Body of pancreas (tissue), 4 donors: Measurements from ENCODE around the gene CUEDC2. TPM values are rescaled to one million over a fixed set of nuclear protein-coding genes. Genes with fewer than 3 reads are reported as not detected.

ENCODE experiments used
- ATAC-seq: fragments of 150-250 bp; one replicate; pipeline ENCODE4 v1.9.1; 2016
- DNase-seq, 4 donors: peaks; one replicate each; pipeline ENCODE4 v3.0.0-alpha.2; 2019
- H3K27ac ChIP-seq, 4 donors: fragments of 200-600 bp; sonication (generic); 1 replicate in 3 of 4; 2 replicates in 1 of 4; pipeline versions ENCODE4 v1.5.1 to v1.6.1; 2016 to 2019; ENCODE audit warnings: mild to moderate bottlenecking in 1 of 4, mixed read lengths in 1 of 4, moderate library complexity in 1 of 4
- H3K27me3 ChIP-seq, 2 donors: fragments of 200-600 bp; sonication (generic); one replicate each; pipeline ENCODE4 v1.6.0; 2016; ENCODE audit warnings: mild to moderate bottlenecking in 1 of 2
- H3K36me3 ChIP-seq, 2 donors: fragments of 200-600 bp; sonication (generic); replicated peaks in 1 of 2; 2 replicates each; pipeline ENCODE4 v1.5.1; 2016; ENCODE audit warnings: low read depth in 2 of 2; ENCODE audit not compliant: insufficient read depth in 1 of 2
- H3K4me1 ChIP-seq: fragments of 200-600 bp; sonication (generic); one replicate; pipeline ENCODE4 v1.6.0; 2016
- H3K4me3 ChIP-seq, 2 donors: fragments of 200-600 bp; sonication (generic); 1 replicate in 1 of 2; 2 replicates in 1 of 2; pipeline ENCODE4 v1.5.1; 2016 to 2019
- H3K9me3 ChIP-seq, 3 donors: fragments of 200-600 bp; sonication (generic); 1 replicate in 2 of 3; 2 replicates in 1 of 3; pipeline ENCODE4 v1.5.1; 2016
- CTCF ChIP-seq, 7 experiments: fragments of 450-650 bp in 4 of 7; fragments of 200-600 bp in 3 of 7; sonication (generic) in 3 of 7; IDR thresholded peaks; one replicate each; pipeline ENCODE4 v1.5.1; 2016 to 2019; ENCODE audit warnings: antibody characterized with exemption in 7 of 7
- POLR2A ChIP-seq, 3 donors: fragments of 450-650 bp; IDR thresholded peaks; one replicate each; pipeline ENCODE4 v1.6.1; 2016; ENCODE audit warnings: antibody characterized with exemption in 3 of 3, mild to moderate bottlenecking in 2 of 3
- whole genome bisulfite sequencing, 2 donors: methylation state at CpG; one replicate each; pipeline ENCODE4 v1.1.5; 2017; 5-methylcytosine and 5-hydroxymethylcytosine counted together
- intact Hi-C: fragments of 100-400 bp; cut with DNase I; formaldehyde crosslinking; loops from one replicate; pipeline ENCODE4 v1.15.1; 2023
- total RNA-seq, 2 donors: library from RNA; depleted of rRNA; stranded (reverse); fragments of >200 nt; gene quantifications; one replicate each; pipeline ENCODE4 v1.1.0, GENCODE V29; 2016

Gene CUEDC2
- total RNA-seq, 2 donors from 2014 or later: 30.3 to 35.5 TPM

GRCh38 chr10:102467971-102468438 is 35.6 kb upstream of the CUEDC2 start:
- peak; percentile 36 to 66 (median 48) for DNase-seq
- intact Hi-C loops: no loop called here
- Histone ChIP-seq H3K27ac (peak overlapping the region in 1 of 4 donors; percentile 12), H3K27me3 (no peaks in the 10 kb centered on the region), H3K4me1 (peaks cover 4% of the 10 kb centered on the region), H3K36me3 (no peaks in the 10 kb centered on the region), H3K9me3 (no peaks in the 10 kb centered on the region), H3K4me3 (no peak overlapping the region)
- TF ChIP-seq POLR2A (IDR thresholded peaks at IDR 0.05) (no peak), CTCF (IDR thresholded peaks at IDR 0.05) (no peak)
- WGBS, 2 donors: 24 to 31% methylated on average over 6 of the region's 6 CpGs
- peak; percentile 43 for ATAC-seq

GRCh38 chr10:102467318-102467717 is 34.9 kb upstream of the CUEDC2 start:
- no peak overlapping the region for H3K4me3 ChIP-seq
- H3K36me3 ChIP-seq: no peaks in the 10 kb centered on the region
- H3K27me3 ChIP-seq: no peaks in the 10 kb centered on the region
- intact Hi-C loops: no loop called here
- no peak for TF ChIP-seq POLR2A (IDR thresholded peaks at IDR 0.05)
- TF ChIP-seq CTCF (IDR thresholded peaks at IDR 0.05): no peak
- ATAC-seq (no peak), DNase-seq (no peak)
- WGBS, 2 donors: 84 to 85% methylated on average over 6 of the region's 6 CpGs
- H3K4me1 ChIP-seq: peaks cover 4% of the 10 kb centered on the region
- no peaks in the 10 kb centered on the region for H3K9me3 ChIP-seq
- H3K27ac ChIP-seq: no peak overlapping the region

GRCh38 chr10:102465466-102465865 is 33.1 kb upstream of the CUEDC2 start:
- Histone ChIP-seq H3K4me1 (peaks cover 16% of the 10 kb centered on the region), H3K27me3 (no peaks in the 10 kb centered on the region), H3K36me3 (no peaks in the 10 kb centered on the region), H3K4me3 (no peak overlapping the region), H3K9me3 (no peaks in the 10 kb centered on the region), H3K27ac (no peak overlapping the region)
- intact Hi-C loops: no loop called here
- 55 to 61% methylated on average over 3 of the region's 3 CpGs for WGBS, 2 donors
- ATAC-seq (no peak), DNase-seq (no peak)
- TF ChIP-seq CTCF (IDR thresholded peaks at IDR 0.05) (no peak), POLR2A (IDR thresholded peaks at IDR 0.05) (no peak)

- intact Hi-C loops: no loop called here
- Histone ChIP-seq H3K27ac (no peak overlapping the region), H3K4me3 (no peak overlapping the region), H3K27me3 (no peaks in the 10 kb centered on the region), H3K4me1 (peaks cover 16% of the 10 kb centered on the region), H3K9me3 (no peaks in the 10 kb centered on the region), H3K36me3 (no peaks in the 10 kb centered on the region)
- DNase-seq (no peak), ATAC-seq (no peak)
- TF ChIP-seq CTCF (IDR thresholded peaks at IDR 0.05) (no peak), POLR2A (IDR thresholded peaks at IDR 0.05) (no peak)
- 83 to 100% methylated on average over 1 to 10 of the region's 10 CpGs for WGBS, 2 donors
Measured at GRCh38 chr10:102463983-102464382, 31.6 kb upstream of the CUEDC2 start.

GRCh38 chr10:102462512-102463054 is 30.2 kb upstream of the CUEDC2 start:
- no peak for ATAC-seq
- no peak overlapping the region for H3K27ac ChIP-seq
- TF ChIP-seq POLR2A (IDR thresholded peaks at IDR 0.05): no peak
- TF ChIP-seq CTCF (IDR thresholded peaks at IDR 0.05): no peak

More at GRCh38 chr10:102462512-102463054, 30.2 kb upstream of the CUEDC2 start:
- Histone ChIP-seq H3K4me3 (no peak overlapping the region), H3K36me3 (no peaks in the 10 kb centered on the region), H3K4me1 (peaks cover 16% of the 10 kb centered on the region), H3K27me3 (no peaks in the 10 kb centered on the region), H3K9me3 (no peaks in the 10 kb centered on the region)
- WGBS, 2 donors: 70 to 73% methylated on average over 6 of the region's 6 CpGs
- intact Hi-C loops: no loop called here
- no peak for DNase-seq
